GM21360 (cell line): ENCODE data around the gene CEP170B.
"Not testable (repeated sequence)": the region's sequence is repeated elsewhere in the genome, so short reads cannot be mapped to it uniquely, and the experiment has no call there.

Experiments
- ATAC-seq: cut with Tn5 transposase; IDR thresholded peaks from one replicate; pipeline ENCODE4 v1.9.1; 2021; ENCODE audit warnings: mild to moderate bottlenecking, moderate library complexity; ENCODE audit not compliant: unreplicated experiment

CEP170B gene

DNA sequence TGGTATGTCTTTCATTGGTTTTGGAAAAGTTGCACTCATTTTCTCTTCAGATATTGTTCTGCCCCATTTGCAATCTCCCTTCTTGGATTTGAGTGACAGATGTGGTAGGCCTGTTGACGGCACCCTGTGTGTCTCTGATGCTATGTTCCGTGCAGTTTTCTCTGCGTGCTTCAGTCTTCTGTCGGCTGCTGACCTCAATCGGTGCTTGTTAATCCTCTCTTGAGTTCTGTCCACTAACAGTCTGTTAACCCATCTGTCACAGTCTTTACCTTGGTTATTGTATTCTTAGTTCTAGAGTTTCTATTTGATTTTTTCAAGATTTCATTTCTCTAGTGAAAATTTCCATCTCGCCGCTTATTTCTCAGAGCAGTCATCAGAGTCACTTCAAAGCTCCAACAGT is 38.9 kb downstream of the CEP170B start:
- no peak for ATAC-seq

DNA sequence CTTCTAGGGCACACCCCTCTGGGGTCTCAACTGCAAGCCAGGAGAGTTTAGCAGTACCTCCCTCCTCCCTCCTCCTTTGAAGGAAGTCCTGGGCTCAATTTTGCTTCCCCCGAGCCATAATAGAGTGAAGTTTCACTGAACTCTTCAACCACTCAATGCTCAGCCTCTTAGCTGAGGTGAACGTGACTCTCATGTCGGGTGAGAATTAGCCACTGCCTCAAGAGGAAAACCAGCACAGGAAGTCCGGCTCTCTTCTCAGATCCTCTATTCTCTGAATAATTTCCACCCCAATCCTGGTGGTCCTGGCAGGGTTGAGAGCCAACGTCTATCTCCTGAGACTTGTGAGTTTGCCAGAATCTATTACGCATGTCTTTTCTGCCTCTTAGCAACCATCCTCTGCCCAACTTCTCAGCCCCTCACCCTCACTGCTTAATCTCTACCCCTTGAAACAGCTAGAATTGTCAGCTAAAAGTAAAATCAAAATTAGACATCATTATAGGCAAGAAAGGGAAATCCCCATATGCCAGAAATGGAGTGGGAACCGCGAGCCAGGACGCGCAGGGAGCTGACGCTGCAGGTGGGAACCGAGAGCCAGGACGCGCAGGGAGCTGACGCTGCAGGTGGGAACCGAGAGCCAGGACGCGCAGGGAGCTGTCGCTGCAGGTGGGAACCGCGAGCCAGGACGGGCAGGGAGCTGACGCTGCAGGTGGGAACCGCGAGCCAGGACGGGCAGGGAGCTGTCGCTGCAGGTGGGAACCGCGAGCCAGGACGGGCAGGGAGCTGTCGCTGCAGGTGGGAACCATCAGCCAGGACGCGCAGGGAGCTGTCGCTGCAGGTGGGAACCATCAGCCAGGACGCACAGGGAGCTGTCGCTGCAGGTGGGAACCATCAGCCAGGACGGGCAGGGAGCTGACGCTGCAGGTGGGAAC is 39.8 kb downstream of the CEP170B start:
- not testable (repeated sequence) for ATAC-seq

DNA sequence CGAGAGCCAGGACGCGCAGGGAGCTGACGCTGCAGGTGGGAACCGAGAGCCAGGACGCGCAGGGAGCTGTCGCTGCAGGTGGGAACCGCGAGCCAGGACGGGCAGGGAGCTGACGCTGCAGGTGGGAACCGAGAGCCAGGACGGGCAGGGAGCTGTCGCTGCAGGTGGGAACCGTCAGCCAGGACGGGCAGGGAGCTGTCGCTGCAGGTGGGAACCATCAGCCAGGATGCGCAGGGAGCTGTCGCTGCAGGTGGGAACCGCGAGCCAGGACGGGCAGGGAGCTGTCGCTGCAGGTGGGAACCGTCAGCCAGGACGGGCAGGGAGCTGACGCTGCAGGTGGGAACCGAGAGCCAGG is 40.5 kb downstream of the CEP170B start:
- ATAC-seq: not testable (repeated sequence)

DNA sequence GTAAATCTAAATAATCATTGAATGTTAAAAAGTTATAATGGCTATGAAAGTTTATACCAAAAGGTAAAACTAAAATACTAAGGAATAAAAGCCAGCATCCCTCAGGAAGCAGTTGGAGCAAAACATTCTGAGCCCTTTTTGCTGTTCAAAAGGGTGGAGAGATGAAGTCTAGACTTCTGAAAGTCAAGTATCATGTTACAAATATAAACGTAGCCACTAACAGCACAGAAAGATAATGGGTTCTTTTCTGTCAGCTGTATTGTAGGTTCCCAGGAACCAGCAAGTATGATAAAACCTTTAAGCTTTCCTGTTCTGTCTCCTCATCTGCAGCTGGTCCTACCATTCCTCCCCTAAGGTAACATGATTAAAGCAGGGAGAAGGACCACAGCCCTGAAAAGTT is 43.2 kb downstream of the CEP170B start:
- no peak for ATAC-seq

DNA sequence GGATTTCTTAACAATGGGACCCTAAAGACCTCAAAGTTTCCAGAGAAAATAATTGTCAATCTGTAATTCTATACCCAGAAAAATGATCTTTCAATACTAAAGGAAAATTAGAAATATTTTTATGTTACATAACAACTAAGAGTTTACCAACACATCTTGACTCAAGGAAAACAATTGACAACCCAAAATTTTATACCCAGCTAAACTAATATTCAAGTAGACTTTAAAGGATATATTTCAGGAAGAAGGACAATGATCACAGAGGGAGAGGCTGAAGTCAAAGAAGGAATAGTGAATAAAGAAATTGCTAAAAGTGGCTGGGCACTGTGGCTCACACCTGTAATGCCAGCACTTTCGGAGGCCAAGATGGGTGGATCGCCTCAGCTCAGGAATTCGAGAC is 47.0 kb downstream of the CEP170B start:
- no peak for ATAC-seq

DNA sequence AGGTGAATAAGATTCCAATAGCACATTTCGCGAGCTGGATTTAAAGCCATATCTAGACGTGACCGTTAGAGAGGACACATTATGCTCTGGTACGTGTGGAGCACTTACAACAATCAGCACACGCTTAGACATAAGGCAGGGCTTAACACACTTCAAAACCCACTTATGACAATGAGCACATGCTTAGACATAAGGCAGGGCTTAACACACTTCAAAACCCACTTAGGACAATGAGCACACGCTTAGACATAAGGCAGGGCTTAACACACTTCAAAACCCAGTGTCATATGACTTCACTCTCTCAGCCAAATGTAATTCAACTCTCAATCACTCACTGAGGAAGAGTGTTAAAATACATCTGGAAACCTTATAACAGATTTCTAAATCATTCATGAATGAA is 48.4 kb downstream of the CEP170B start:
- ATAC-seq: no peak

DNA sequence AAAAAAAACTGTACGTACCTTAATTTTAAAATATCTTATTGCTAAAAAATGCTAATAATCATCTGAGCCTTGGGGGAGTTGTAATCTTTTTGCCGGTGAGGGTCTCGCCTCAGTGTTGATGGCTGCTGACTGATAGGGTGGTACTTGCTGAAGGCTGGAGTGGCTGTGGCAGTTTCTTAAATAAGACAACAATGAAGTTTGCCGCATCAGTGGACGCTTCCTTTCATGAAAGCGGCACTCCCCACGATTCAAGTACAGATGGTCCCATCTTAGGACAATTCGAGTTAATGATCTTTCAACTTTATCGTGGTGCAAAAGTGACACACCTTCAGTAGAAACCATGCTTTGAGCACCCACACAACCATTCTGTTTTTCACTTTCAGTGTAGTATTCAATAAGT is 52.0 kb downstream of the CEP170B start:
- ATAC-seq: no peak

DNA sequence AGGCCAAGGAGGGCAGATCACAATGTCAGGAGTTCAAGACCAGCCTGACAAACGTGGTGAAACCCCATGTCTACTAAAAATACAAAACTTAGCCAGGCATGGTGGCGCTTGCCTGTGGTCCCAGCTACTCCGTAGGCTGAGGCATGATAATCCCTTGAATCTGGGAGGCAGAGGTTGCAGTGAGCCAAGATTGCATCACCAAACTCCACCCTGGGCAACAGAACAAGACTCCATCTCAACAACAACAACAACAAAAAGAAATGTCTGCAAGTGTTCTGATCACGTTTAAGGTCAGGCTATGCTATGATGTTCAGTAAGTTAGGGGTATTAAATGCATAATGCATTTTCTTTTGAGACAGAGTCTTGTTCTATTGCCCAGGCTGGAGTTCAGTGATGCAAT is 52.9 kb downstream of the CEP170B start:
- no peak for ATAC-seq

DNA sequence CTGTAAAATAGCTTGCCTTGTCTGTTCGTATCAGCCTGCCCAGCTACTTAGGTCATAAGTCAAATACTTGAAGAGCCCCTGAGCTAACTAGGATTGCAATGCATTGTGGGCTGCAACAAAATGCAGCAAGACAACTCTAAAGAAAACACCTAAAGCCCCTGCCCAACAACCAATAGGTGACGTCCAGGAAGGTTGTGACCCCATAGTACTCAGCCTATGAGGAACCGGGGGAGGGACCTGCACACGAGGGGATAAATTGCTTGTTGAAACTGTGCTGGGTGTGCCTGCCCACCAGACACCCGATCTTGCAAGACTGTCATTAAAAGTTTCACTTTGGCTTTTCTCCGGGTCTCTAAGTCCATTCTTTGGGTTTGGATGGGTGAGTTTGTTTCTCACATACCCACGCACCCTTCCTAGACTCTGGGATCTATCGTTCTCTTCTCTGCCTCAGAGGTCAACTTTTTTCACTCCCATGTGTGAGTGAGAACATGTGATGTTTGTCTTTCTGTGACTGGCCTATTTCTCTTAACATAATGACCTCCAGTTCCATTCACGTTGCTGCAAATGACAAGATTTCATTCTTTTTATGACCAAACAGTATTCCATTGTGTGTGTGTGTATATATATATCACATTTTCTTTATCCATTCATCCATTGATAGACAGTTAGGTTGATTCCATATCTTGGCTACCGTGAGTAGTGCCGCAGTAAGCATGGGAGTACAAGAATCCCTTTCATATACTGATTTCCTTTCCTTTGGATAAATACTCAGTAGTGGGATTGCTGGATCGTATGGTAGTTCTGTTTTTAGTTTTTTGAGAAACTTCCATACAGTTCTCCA is 54.3 kb downstream of the CEP170B start:
- ATAC-seq: not testable (repeated sequence)

DNA sequence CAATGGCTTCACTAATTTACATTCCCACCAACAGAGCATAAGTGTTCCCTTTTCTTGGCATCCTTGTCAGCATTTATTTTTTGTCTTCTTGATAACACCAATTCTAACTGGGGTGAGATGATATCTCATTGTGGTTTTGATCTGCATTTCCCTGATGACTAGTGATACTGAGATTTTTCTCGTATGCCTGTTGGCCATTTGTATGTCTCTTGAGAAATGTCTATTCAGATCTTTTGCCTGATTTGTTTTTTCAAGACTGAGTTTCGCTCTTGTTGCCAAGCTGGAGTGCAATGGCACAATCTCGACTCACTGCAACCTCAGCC is 54.9 kb downstream of the CEP170B start:
- ATAC-seq: no peak

DNA sequence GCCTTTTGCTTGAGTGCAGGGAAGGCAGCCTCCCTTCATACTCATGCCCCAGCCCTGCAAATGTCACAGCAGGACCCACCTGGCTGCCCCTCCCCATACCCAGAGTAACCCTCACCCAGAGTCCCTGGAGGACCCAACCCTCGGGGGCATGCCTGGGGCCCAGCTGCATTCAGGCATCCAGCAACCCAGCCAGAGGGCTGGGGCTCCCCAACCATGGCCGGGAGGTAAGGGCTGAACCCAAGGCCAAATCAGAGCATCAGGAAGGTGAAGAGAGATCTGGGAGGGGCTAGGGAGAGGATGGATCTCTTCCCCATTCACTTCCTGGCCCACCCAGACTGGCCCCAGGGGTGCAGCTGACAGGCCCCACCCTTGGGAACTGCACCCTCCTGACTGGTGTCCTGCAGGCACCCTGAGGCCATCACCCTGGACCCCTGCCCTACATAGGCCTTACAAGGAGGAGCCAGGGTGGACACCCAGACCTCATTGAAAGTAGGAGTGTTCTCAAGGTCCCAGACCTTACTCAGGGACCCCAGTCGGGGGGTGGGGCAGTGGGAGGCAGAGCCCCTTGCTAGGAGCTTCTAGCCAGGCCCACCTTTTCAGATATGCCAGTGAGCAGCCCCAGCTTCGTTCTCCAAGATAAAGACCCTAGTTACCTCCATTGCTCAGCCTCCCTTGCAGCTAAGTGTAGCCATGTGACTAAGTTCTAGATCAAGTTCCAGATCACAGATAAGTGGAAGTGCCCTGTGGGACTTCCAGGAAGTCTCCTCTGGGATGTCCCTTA is 58.8 kb downstream of the CEP170B start:
- ATAC-seq: no peak

DNA sequence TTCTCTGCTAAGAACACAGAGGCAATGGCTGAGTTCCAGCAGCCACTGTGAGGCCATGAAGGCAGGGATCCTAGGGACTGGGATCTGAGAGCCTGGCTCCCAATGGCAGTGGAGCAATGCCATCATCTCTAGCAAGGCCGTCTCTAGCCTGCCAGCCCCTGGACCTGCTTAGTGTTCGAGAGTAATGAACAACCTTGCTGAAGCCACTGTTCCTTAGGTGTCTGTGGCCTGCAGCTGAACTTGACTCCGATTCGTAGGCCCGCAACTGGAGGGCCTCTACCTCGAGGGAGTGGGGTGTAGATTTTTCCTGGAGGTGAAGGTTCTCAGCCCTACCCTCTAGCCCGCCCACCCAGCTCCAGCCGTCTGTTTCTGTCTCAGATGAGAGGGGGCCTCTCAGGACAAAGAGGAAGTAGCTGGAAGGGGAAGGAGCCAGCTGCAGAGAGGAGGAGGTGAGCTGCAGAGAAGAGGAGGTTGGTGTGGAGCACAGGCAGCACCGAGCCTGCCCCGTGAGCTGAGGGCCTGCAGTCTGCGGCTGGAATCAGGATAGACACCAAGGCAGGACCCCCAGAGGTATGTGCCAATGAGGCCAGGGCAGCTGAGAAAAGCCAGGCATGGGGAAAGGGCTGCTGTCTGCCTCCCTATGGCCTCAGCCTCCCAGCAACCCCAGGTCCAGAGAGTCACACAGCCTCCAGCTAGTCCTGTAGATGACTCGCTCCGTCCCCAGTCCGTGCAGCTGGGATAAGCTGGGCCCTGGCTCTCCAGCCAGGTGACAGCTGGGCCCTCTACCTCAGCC is 59.5 kb downstream of the CEP170B start, which contains the start of gene PLD4:
Gene PLD4, plus strand, starts transcription at position 459 of the 793 bp plus-strand sequence. CDS start 2,262 bp downstream, outside the sequence.
- ATAC-seq: no peak

DNA sequence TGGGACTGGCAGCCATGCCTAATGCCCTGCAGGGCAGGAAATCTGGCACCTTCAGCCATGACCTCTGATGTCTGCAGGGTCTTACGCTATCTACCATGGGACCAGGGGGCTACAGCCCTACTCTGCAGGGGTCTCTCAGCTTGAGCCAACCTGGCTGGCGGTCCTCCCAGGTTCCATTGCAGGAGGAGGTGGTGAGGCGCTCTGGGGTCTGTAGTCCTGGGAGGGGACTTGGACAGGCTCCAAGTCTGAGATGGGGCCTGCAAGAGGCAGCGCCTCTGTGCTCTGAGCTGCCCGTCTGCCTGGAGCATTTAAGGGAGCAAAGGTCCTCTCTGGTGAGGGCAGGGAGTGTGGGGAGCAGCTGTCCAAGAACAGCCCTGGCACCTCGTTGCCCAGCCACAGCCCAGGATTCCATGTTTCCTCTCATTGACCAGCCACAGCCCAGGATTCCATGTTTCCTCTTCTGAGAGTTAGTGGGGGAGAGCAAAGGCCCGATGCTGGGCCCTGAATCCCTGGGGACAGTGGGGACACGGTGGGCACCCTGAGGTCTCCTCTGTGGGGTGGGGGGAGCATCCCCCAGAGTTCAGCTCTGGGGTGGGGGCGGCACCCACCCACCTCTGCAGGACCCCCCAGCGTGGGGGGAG is 60.3 kb downstream of the CEP170B start:
- ATAC-seq: no peak

DNA sequence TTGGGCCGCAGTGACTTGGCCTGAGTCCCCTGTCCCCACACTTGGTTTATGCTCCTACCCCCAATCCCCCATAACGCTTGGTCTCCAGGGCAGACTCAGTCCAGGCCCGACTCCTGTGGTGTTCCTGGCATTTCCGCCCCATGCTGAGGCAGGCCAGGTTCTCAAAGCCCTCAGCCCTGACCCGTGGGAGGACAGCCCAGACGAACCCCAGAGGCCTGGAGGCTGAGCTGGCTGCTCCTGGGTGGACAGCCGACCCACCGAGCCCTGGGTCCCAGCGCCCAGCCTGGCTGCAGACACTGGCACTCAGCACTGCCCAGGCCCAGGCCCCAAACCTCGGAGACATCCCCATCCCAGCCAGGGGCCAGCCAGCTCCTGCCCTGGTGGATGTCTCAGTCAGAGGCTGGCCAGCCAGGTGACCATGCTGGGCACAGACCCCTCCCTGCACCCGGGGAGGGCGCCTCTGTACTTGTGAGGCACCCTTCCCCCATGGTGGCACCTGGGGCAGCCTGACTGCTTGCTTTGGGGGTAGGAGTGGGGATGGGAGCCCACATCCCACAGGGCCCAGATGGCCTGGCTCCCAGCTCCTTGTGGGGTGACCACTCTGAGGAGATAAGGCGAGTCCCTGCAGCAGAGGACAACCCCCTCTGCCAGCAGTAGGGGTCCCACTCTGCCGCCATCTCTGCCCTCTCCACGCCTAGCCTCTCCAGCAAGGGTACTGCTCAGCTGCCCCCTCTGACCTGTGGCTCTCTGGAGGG is 61.0 kb downstream of the CEP170B start:
- ATAC-seq: no peak

DNA sequence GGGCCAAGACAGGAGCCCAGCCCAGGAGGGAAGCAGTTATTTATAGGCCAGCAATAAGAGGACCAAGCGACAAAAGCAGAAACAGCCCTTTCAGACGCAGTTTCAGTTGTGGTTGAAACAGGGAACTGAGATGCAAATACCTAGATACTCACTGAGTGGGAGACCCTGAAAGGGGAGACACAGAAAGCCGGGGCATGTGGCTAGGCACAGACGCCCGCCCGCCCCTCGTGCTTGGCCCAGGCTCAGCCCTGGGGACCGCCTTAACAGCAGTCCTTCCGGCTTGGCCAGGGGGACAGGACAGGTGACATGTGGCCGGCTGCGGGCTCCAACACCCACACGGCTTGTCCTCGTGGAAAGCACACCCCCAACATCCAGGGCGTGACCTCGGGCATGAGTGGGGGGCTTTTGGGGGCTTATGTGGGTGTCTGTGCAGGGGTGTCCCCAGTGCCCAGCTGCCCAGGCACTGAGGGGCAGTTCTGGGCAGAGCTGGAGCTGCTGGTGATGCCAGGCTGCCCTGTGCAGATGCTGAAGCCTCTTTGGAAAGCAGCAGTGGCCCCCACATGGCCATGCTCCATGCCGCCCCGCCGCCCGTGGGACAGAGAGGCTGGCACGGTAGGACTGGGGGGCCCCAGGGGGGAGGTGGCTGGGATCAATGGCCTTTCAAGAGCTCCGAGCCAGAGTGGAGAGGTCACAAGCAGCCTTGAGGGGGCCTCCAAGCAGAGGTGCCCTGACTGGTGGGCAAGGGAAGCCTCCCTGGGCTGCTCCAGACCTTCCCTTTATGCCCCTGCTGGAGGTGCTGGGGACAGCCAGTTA is 61.8 kb downstream of the CEP170B start:
- ATAC-seq: peak; percentile 50

DNA sequence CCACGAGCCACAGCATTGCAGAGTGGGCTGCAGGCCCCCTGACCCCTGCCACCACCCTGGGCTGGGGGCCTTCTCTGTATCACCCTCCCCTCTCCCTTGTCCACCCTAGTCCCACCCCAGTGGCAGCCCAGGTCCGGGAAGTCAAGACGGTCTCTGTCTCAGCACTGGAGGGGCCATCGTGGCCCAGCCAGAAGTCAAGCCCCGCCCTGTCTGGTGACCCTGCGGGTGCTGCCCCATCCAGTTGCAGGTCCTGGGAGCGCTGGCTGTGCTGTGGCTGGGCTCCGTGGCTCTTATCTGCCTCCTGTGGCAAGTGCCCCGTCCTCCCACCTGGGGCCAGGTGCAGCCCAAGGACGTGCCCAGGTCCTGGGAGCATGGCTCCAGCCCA is 62.4 kb downstream of the CEP170B start:
- no peak for ATAC-seq

DNA sequence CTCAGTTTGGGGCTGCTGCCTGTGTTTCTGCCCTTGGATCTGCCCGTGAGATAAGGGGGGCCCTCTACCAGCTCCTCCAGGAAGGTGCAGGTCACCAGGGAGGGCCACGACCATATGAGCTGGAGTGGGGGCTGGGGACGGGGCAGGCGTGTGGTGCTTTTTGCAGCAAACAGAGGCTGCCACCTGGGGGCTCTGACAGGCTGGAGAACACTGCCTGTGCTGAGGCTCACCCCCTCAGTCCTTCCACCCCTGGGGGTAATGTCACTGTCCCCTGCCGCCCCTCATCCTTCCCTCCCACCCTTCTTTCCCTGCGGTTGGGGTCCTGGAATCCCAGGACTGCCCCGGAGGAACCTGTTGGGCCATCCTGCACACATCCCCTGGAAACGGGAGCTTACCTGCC is 62.8 kb downstream of the CEP170B start:
- no peak for ATAC-seq

DNA sequence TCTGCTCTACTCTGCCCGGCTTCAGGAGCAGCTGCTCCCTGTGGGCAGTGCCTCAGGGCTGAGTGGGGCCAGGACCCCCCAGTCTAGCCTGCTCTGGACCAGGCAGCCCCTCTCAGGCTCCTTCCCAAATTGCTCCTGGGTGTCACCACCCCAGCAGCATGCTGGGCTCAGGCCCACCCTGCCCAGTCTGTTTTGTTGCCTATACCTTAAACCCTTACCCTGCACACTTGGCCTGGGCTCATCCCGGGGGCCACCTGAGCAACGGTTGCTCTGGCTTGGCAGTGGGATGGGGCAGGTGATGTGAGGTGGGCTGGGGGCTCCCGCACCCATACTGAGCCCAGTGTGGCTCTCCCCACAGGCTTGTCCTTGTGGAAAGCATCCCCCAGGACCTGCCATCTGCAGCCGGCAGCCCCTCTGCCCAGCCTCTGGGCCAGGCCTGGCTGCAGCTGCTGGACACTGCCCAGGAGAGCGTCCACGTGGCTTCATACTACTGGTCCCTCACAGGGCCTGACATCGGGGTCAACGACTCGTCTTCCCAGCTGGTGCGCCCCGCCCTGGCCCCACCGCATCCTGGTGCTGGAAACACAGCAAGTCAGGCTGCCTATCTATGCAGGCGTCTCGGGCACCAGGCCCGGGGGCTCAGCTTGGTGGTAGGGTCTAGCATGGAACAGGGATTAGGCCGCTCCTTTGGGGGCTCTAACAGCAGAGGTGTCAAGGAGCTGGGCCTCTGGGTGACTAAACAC is 63.5 kb downstream of the CEP170B start:
- ATAC-seq: no peak
